ENCODE results near the gene SSBP2. TPM values are rescaled to one million over a fixed set of nuclear protein-coding genes. Genes with fewer than 3 reads are reported as not detected.
A peak's percentile ranks its signal among the peaks of the same experiment; 100 is the strongest.

SSBP2 gene
- total RNA-seq, 1 donor from 2014 or later = 149 TPM

GRCh38 chr5:81759632-81760005 lies 8.7 kb upstream of the SSBP2 start:
- no peak for TF ChIP-seq CTCF (IDR thresholded peaks at IDR 0.05; ENCODE audit: unreplicated experiment)
- H3K4me1 Mint-ChIP-seq (ENCODE audit: unreplicated experiment) = peaks cover 80% of the 10 kb centered on the region
- H3K4me3 Mint-ChIP-seq (ENCODE audit: unreplicated experiment) = peak overlapping the region; percentile 71
- no peaks in the 10 kb centered on the region for H3K9me3 Mint-ChIP-seq (ENCODE audit: unreplicated experiment)
- peaks cover 3% of the 10 kb centered on the region for H3K36me3 Mint-ChIP-seq (ENCODE audit: low read depth, unreplicated experiment)
- DNase-seq (ENCODE audit: low spot score) = no peak
- peaks cover 3% of the 10 kb centered on the region for H3K27me3 Mint-ChIP-seq (ENCODE audit: unreplicated experiment)
- peak overlapping the region; percentile 100 for H3K27ac Mint-ChIP-seq (ENCODE audit: unreplicated experiment)

- peak overlapping the region; percentile 69 for H3K27ac Mint-ChIP-seq (ENCODE audit: unreplicated experiment)
- peaks cover 70% of the 10 kb centered on the region for H3K4me1 Mint-ChIP-seq (ENCODE audit: unreplicated experiment)
- TF ChIP-seq CTCF (IDR thresholded peaks at IDR 0.05; ENCODE audit: unreplicated experiment) = no peak
- no peaks in the 10 kb centered on the region for H3K9me3 Mint-ChIP-seq (ENCODE audit: unreplicated experiment)
- no peak for DNase-seq (ENCODE audit: low spot score)
- no peak overlapping the region for H3K4me3 Mint-ChIP-seq (ENCODE audit: unreplicated experiment)
- peaks cover 3% of the 10 kb centered on the region for H3K27me3 Mint-ChIP-seq (ENCODE audit: unreplicated experiment)
- H3K36me3 Mint-ChIP-seq (ENCODE audit: low read depth, unreplicated experiment) = peaks cover 3% of the 10 kb centered on the region
These were observed 6.5 kb upstream of the SSBP2 start for GRCh38 chr5:81757404-81757803.

- no peak overlapping the region for H3K4me3 Mint-ChIP-seq (ENCODE audit: unreplicated experiment)
- H3K4me1 Mint-ChIP-seq (ENCODE audit: unreplicated experiment) = peaks cover 61% of the 10 kb centered on the region
- H3K9me3 Mint-ChIP-seq (ENCODE audit: unreplicated experiment) = no peaks in the 10 kb centered on the region
- TF ChIP-seq CTCF (IDR thresholded peaks at IDR 0.05; ENCODE audit: unreplicated experiment) = no peak
- peak overlapping the region; percentile 44 for H3K27ac Mint-ChIP-seq (ENCODE audit: unreplicated experiment)
- DNase-seq (ENCODE audit: low spot score) = no peak
- no peaks in the 10 kb centered on the region for H3K36me3 Mint-ChIP-seq (ENCODE audit: low read depth, unreplicated experiment)
- H3K27me3 Mint-ChIP-seq (ENCODE audit: unreplicated experiment) = peaks cover 3% of the 10 kb centered on the region
These were observed 5.1 kb upstream of the SSBP2 start for GRCh38 chr5:81756016-81756415.

GRCh38 chr5:81755320-81755719 lies 4.4 kb upstream of the SSBP2 start:
- no peak for DNase-seq (ENCODE audit: low spot score)
- H3K9me3 Mint-ChIP-seq (ENCODE audit: unreplicated experiment) = no peaks in the 10 kb centered on the region
- H3K27me3 Mint-ChIP-seq (ENCODE audit: unreplicated experiment) = peaks cover 3% of the 10 kb centered on the region
- TF ChIP-seq CTCF (IDR thresholded peaks at IDR 0.05; ENCODE audit: unreplicated experiment) = no peak
- H3K27ac Mint-ChIP-seq (ENCODE audit: unreplicated experiment) = peak overlapping the region; percentile 84
- no peaks in the 10 kb centered on the region for H3K36me3 Mint-ChIP-seq (ENCODE audit: low read depth, unreplicated experiment)
- H3K4me3 Mint-ChIP-seq (ENCODE audit: unreplicated experiment) = no peak overlapping the region
- H3K4me1 Mint-ChIP-seq (ENCODE audit: unreplicated experiment) = peaks cover 55% of the 10 kb centered on the region

GRCh38 chr5:81754621-81755020 lies 3.7 kb upstream of the SSBP2 start:
- Mint-ChIP-seq H3K4me1 (ENCODE audit: unreplicated experiment) (peaks cover 50% of the 10 kb centered on the region), H3K9me3 (ENCODE audit: unreplicated experiment) (no peaks in the 10 kb centered on the region), H3K27ac (ENCODE audit: unreplicated experiment) (no peak overlapping the region), H3K27me3 (ENCODE audit: unreplicated experiment) (peaks cover 1% of the 10 kb centered on the region), H3K36me3 (ENCODE audit: low read depth, unreplicated experiment) (no peaks in the 10 kb centered on the region), H3K4me3 (ENCODE audit: unreplicated experiment) (no peak overlapping the region)
- TF ChIP-seq CTCF (IDR thresholded peaks at IDR 0.05; ENCODE audit: unreplicated experiment) = no peak
- DNase-seq (ENCODE audit: low spot score) = no peak

Data from endothelial cell (in vitro differentiated cells).